IPS DF 4.7 (cell line): ENCODE results near the gene PNRC1.
"Not testable (repeated sequence)": the region's sequence is repeated elsewhere in the genome, so short reads cannot be mapped to it uniquely, and the experiment has no call there.

Experiments used
- DNase-seq: peaks from one replicate; pipeline ENCODE4 v3.0.0-alpha.2; 2013; ENCODE audit warnings: low spot score; ENCODE audit errors: extremely low read depth

The PNRC1 gene

GRCh38 chr6:89080281-89081128 lies at the start of gene PNRC1:
Gene PNRC1, plus strand, starts transcription at chr6:89080751. Its CDS starts 144 bp downstream, at chr6:89080895.
- peak; percentile 97 for DNase-seq

- no peak for DNase-seq
These were observed 48.0 kb upstream of the PNRC1 start for GRCh38 chr6:89032599-89032998.

- DNase-seq: no peak
These were observed 47.1 kb upstream of the PNRC1 start for GRCh38 chr6:89033461-89033860.

GRCh38 chr6:89034116-89034515 lies 46.4 kb upstream of the PNRC1 start:
- not testable (repeated sequence) for DNase-seq

- no peak for DNase-seq
These were observed 45.8 kb upstream of the PNRC1 start for GRCh38 chr6:89034586-89035251.

GRCh38 chr6:89035252-89036101 lies 45.1 kb upstream of the PNRC1 start:
- no peak for DNase-seq

GRCh38 chr6:89037141-89037900 lies 43.2 kb upstream of the PNRC1 start:
- no peak for DNase-seq

GRCh38 chr6:89037901-89038293 lies 42.7 kb upstream of the PNRC1 start:
- not testable (repeated sequence) for DNase-seq

GRCh38 chr6:89042664-89043063 lies 37.9 kb upstream of the PNRC1 start:
- DNase-seq: no peak

GRCh38 chr6:89044328-89045010 lies 36.1 kb upstream of the PNRC1 start:
- no peak for DNase-seq

- DNase-seq: no peak
These were observed 35.6 kb upstream of the PNRC1 start for GRCh38 chr6:89045011-89045387.

GRCh38 chr6:89045576-89045975 lies 35.0 kb upstream of the PNRC1 start:
- no peak for DNase-seq

- no peak for DNase-seq
These were observed 33.1 kb upstream of the PNRC1 start for GRCh38 chr6:89047473-89047872.

GRCh38 chr6:89048288-89048923 lies 32.1 kb upstream of the PNRC1 start:
- DNase-seq: peak; percentile 28

- DNase-seq: no peak
These were observed 31.6 kb upstream of the PNRC1 start for GRCh38 chr6:89048985-89049384.

GRCh38 chr6:89050155-89050554 lies 30.4 kb upstream of the PNRC1 start:
- DNase-seq: no peak

- DNase-seq: no peak
These were observed 29.9 kb upstream of the PNRC1 start for GRCh38 chr6:89050697-89051096.

- no peak for DNase-seq
These were observed 28.9 kb upstream of the PNRC1 start for GRCh38 chr6:89051676-89052075.

GRCh38 chr6:89054208-89054607 lies 26.3 kb upstream of the PNRC1 start:
- no peak for DNase-seq

GRCh38 chr6:89057759-89058158 lies 22.8 kb upstream of the PNRC1 start:
- no peak for DNase-seq
